HG03378 (cell line): ENCODE results near the gene ADPRH.

Experiments used
- ATAC-seq: cut with Tn5 transposase; IDR thresholded peaks from one replicate; pipeline ENCODE4 v1.9.1; 2021; ENCODE audit warnings: mild to moderate bottlenecking, moderate library complexity; ENCODE audit not compliant: unreplicated experiment

The ADPRH gene

GRCh38 chr3:119627461-119627860 lies 48.2 kb downstream of the ADPRH start:
- no peak for ATAC-seq

DNA sequence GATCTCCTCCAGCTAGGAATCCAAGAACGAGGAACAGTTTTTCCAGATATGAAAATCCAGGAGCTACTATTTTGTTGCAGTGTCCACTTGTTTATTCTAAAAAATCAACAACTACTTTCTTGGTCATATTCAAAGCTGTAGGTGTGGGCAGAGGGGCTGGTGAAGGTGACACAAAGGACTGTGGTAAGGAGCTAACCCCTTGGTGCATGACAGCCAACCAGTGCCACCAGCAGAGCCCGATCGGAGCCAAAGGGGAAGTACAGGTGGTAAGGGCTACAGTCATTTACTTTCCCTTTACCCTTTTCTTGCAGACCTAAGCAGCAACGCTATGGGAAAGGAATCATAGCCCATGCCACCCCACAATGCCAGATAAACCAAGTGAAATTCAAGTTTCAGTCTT lies 49.1 kb downstream of the ADPRH start:
- peak; percentile 61 for ATAC-seq

DNA sequence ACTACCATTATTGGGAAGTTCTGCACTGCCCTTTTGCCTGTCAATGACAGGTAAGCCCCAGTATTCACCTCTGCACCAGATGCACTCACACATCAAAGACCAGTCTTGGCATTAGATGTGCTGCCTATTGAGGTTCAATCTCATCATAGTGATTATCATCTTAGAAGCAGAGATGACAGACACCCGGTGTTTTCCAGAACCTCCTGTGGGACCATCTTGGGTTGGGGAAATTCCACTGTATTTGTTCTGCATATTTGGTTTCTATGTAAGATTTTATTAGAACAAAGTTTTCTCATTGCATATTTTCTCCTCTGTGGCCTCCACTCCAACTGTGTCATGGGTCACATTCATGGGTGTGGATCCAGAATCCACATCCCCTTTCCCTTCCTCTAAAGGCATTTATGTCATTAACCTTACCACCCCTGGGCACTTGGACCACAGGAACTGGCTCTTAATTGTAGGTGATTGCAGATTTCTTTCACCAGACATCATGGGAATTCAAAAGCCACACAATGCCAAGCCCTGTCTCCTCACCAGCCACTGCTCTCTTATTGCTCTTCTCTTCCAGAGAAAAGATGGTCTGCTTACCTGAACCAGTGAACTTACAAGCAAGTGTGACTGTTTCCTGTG lies 49.6 kb downstream of the ADPRH start:
- ATAC-seq: peak; percentile 41

DNA sequence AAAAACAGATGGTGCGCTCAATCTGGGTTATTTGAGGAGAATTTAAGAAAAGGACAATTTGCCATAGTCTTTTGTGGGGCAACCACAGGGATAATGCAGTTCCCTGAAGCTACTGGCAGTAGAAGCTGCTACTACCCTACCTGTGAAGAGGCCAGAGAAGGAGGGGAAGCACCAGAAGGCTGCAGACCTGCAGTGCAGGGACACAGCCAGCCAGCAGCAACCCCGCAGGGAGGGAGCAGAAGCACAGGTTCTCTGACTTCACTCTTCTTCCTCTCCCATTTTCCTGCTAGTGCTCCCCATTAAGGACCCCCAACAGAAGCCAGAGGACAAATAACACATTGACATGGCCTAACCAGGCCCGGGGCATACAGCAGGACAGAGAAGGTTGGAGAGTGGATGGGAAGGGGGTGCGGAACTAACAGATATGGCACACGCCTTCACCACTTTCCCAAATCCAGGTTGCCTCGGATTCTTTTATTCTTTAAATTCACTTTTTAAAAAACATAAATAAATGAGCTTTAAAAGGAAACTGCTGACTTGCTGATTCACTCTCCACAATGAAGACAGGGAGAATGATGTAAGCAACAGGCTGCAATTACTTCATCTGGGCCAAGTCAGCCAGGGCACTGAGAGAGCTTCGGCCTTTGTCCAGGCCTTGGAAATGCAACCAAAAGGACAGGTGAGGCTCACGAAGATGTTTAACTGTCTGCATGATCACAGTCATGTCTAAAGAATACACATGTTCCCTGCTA lies 51.0 kb downstream of the ADPRH start:
- no peak for ATAC-seq

- no peak for ATAC-seq
Observed at GRCh38 chr3:119630880-119631329, 51.6 kb downstream of the ADPRH start.

GRCh38 chr3:119631516-119631915 lies 52.2 kb downstream of the ADPRH start:
- ATAC-seq: no peak

DNA sequence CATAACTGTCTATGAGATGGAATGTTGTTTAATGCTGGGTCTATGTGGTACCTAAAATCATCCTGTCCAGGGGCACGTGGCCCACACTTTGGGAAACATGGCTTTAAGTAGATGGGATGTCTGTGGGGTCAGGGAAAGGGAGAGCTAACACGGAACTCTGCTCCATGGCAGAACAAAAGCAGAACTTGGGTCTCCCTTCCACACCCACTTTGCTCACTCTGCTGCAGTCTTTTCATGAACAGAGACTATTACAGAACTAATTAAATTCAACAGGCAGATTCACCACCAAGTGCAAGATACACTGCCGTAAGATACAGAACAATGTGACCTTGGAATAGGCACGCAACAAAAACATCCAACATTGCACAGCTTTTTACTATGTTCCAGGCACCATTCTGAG lies 52.9 kb downstream of the ADPRH start:
- no peak for ATAC-seq

DNA sequence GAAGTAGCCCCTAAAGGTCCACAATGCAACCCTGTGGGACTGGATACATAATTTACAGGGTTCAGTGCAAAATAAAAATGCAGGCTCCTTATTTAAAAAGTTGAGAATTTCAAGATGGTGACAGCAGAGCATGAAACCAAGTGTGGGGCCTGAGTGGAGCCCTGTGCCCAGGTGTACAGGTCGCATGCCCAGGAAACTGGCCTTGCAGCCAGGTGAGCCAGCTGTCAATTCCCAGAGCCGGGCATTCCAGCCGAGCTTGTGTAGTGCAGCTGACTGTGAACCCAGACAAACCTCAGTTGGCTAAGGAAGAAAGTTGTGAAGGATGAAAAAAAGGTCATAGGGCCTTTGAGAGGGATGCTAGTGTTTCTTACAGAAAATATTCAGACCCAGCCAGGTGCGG lies 53.5 kb downstream of the ADPRH start:
- no peak for ATAC-seq

GRCh38 chr3:119635719-119636118 lies 56.4 kb downstream of the ADPRH start:
- no peak for ATAC-seq

- ATAC-seq: no peak
Observed at GRCh38 chr3:119636249-119636648, 57.0 kb downstream of the ADPRH start.

DNA sequence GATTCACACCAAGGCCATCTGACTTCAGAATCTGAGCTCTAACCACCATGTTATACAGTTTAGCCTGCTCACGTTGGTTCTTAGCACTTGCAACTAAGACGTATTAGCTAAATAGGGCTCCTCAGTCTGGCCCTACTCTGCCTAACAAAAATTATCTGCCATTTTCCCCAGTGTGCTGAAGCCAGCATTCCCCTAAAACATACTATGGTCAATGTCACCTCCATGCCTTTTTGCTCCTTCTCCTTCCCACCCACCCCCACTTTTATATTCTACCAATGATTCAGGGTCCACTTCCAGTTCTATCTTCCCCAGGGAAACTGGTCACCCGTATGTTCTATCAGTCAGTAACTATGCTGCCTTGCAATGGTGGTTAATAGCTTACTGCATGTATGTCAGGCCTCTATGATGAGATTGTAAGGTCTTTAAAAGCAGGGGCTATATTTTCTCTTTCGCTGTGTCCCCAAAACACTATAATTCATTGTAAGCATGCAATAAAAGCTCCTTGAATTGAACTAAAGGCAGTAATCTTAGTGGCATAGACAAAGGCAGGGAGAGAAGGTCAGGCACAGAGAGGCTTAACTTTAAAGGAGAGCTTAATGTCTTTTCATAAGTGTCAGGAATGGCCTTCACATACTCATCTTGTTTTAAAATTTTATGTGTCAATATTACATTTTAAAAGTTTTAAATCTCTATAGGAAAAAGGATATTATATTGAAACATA lies 57.8 kb downstream of the ADPRH start:
- ATAC-seq: no peak

DNA sequence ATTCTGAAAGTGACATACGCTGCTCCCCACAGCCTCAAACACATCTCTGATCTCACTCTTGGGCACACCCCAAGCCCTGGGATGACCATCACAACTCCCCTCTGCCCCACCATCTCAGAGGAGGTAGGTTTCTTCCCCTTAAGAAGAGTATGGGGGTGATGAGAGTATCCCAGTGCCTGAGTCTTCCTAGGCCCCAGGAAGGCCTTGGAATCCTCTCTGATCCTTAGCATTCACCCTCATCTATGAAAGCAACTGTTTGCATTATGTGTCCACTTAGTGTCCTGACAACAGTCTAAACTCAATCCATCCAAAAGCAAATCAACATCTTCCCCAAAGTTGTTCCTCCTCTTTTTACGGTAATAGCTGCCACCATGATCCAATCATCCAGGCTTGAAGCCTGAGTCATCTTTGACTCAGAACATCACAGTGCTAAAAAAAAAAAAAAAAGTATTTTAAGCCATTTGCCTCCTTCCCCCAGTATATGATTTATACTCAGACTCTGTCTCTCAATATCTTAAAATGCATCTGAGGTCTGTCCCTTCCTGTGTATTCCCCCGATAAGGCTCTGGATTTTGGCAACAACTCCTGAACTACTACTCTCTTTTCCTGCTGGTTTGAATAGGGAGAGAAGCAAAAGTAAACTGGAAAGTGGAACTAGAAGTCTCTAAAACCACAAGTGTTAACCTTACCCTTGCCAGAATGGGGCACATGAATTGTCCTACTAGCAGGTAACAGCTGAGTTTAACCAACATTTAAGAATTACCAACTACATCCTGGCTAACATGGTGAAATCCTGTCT lies 58.6 kb downstream of the ADPRH start:
- ATAC-seq: peak; percentile 32
